Gastrocnemius medialis (tissue), 4 donors: Measurements from ENCODE around the gene OTOG.

Experiments used
- POLR2A ChIP-seq, 2 donors: fragments of 450-650 bp; IDR thresholded peaks; one replicate each; pipeline ENCODE4 v1.6.1; 2017; ENCODE audit warnings: antibody characterized with exemption in 2 of 2, mild to moderate bottlenecking in 2 of 2, moderate library complexity in 2 of 2
- TF ChIP-seq, protein P1 (sequence below), 5 experiments: fragments of 450-650 bp in 3 of 5; fragments of 200-600 bp in 2 of 5; sonication (generic) in 2 of 5; IDR thresholded peaks in 4 of 5; conservative IDR thresholded peaks in 1 of 5; 1 replicate in 4 of 5; 2 replicates in 1 of 5; pipeline ENCODE4 v1.5.1; 2016 to 2019; ENCODE audit warnings: antibody characterized with exemption in 5 of 5, mild to moderate bottlenecking in 3 of 5, moderate library complexity in 3 of 5

DNA sequence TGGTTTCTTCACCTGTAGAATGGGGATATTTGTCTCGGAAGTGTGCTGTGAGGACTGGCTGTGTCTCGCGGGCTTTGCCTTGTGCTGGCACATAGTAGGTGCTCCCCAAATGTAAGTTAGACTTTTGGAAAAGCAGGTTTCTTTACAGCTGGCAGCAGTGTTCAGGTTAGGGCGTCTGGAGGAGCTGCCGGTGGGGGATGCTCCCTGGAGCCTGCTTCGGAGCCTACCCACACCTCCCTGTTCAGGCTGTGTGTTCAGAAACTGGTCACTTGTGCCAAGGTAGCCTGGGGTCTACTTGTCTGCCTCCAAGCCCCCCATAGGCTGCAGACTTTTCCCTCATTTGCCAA, 60.0 kb downstream of the OTOG start:
- TF ChIP-seq, protein P1, sequence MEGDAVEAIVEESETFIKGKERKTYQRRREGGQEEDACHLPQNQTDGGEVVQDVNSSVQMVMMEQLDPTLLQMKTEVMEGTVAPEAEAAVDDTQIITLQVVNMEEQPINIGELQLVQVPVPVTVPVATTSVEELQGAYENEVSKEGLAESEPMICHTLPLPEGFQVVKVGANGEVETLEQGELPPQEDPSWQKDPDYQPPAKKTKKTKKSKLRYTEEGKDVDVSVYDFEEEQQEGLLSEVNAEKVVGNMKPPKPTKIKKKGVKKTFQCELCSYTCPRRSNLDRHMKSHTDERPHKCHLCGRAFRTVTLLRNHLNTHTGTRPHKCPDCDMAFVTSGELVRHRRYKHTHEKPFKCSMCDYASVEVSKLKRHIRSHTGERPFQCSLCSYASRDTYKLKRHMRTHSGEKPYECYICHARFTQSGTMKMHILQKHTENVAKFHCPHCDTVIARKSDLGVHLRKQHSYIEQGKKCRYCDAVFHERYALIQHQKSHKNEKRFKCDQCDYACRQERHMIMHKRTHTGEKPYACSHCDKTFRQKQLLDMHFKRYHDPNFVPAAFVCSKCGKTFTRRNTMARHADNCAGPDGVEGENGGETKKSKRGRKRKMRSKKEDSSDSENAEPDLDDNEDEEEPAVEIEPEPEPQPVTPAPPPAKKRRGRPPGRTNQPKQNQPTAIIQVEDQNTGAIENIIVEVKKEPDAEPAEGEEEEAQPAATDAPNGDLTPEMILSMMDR (IDR thresholded peaks at IDR 0.05 in 4 of 5, conservative IDR thresholded peaks at IDR 0.05 in 1 of 5), result no peak
- no peak for TF ChIP-seq POLR2A (IDR thresholded peaks at IDR 0.05)
